ENCODE results near the gene CMTM7.

Gene CMTM7

DNA sequence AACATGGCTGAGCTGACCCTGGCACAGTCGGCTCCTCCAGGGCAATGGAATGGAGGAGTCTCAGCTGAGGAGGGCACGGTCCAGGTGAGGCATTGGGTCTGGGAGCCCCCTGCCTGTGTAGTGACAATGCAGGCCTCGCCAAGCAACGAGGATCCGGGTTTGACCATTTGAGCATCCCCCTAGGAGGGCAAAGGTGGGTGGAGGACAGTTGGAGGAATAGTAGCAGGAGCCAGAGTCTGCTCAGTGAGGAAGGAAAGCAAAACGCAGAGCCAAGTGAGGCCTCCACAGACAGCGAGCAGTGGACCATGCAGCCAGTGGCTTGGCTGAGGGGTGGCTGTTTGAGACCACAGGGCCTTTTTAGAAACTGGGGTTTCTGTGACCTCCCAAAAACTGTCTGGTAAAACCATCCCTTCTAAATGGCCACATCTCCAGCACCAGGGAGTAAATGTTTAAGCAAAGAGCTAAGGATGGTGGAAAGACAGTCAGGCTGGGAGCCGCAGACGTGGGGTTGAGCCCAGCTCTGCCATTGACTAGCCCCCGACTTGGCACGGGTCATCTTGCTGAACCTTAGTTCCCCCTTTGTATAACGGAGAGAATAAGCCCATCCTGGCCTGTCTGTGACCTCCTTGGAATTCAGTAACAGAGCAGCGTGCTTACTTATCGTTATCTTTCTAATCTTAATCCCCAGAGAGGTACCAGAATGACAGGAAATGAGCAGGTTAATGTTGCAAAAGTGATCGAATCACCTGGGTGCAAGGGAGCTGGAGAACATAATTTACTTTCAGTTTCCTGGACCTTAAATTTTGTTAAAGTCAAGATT, 64.2 kb downstream of the CMTM7 start:
- H3K36me3 ChIP-seq (ENCODE audit: low read depth), result no peaks in the 10 kb centered on the region; the same call in 1 of the 2 replicates
- H3K4me3 ChIP-seq (ENCODE audit: severe bottlenecking), result no peak overlapping the region
- DNase-seq (ENCODE audit: low spot score), result no peak
- no peaks in the 10 kb centered on the region for H3K9me3 ChIP-seq (ENCODE audit: severe bottlenecking)
- no peaks in the 10 kb centered on the region for H3K4me1 ChIP-seq (ENCODE audit: insufficient read depth, poor library complexity, severe bottlenecking)
- TF ChIP-seq CTCF (IDR thresholded peaks at IDR 0.05; ENCODE audit: poor library complexity, severe bottlenecking), result no peak
- no peak overlapping the region for H3K27ac ChIP-seq (ENCODE audit: poor library complexity, severe bottlenecking)
- ATAC-seq (ENCODE audit: low read depth), result no peak
- no peaks in the 10 kb centered on the region for H3K27me3 ChIP-seq (ENCODE audit: insufficient read depth, poor library complexity, severe bottlenecking)

DNA sequence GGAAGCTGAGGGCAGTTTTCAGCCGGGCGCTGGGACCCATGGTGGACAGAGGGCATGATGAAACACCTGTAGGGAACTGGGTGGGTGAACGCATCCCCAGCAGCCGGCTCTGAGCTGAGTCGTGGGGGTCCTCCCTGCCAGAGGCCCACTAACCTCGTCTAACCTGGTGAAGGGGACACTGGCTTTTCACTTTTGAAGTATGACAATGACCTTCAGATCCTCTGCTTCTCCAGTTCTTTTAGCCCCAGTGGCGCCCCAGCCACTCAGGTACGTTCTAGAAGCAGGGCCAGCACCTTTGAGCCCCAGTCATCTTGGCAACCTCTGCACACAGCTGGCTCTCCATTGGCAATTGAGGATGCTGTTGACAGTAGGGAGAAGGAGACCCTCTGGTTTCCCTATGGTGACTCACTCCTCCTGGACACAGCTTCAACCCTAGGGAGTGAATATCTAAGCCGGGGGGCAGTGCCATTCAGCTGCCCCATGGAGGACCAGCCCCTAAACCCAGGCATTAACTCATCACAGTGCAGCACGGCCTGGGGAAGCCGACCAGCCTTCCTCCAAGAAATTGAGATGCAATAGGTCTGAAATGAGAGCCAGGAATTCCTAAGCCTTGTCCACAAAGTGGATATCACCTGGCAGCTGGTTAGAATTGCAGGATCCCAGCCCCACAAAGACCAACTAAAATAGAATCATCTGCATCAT, 64.9 kb downstream of the CMTM7 start:
- TF ChIP-seq CTCF (IDR thresholded peaks at IDR 0.05; ENCODE audit: poor library complexity, severe bottlenecking), result no peak
- H3K4me1 ChIP-seq (ENCODE audit: insufficient read depth, poor library complexity, severe bottlenecking), result no peaks in the 10 kb centered on the region
- ATAC-seq (ENCODE audit: low read depth), result no peak

GRCh38 chr3:32457971-32458471, 66.4 kb downstream of the CMTM7 start:
- ATAC-seq (ENCODE audit: low read depth) (no peak), DNase-seq (ENCODE audit: low spot score) (no peak)
- no peak for TF ChIP-seq CTCF (IDR thresholded peaks at IDR 0.05; ENCODE audit: poor library complexity, severe bottlenecking)
- Histone ChIP-seq H3K36me3 (ENCODE audit: low read depth) (no peaks in the 10 kb centered on the region; the same call in 1 of the 2 replicates), H3K4me1 (ENCODE audit: insufficient read depth, poor library complexity, severe bottlenecking) (peaks cover 2% of the 10 kb centered on the region), H3K27ac (ENCODE audit: poor library complexity, severe bottlenecking) (no peak overlapping the region), H3K9me3 (ENCODE audit: severe bottlenecking) (no peaks in the 10 kb centered on the region), H3K4me3 (ENCODE audit: severe bottlenecking) (no peak overlapping the region), H3K27me3 (ENCODE audit: insufficient read depth, poor library complexity, severe bottlenecking) (no peaks in the 10 kb centered on the region)

More for the DNA sequence above, 64.9 kb downstream of the CMTM7 start:
- no peak overlapping the region for H3K27ac ChIP-seq (ENCODE audit: poor library complexity, severe bottlenecking)
- DNase-seq (ENCODE audit: low spot score), result no peak
- H3K9me3 ChIP-seq (ENCODE audit: severe bottlenecking), result no peaks in the 10 kb centered on the region
- H3K4me3 ChIP-seq (ENCODE audit: severe bottlenecking), result no peak overlapping the region
- H3K36me3 ChIP-seq (ENCODE audit: low read depth), result no peaks in the 10 kb centered on the region; the same call in 1 of the 2 replicates
- H3K27me3 ChIP-seq (ENCODE audit: insufficient read depth, poor library complexity, severe bottlenecking), result no peaks in the 10 kb centered on the region

- peaks cover 4% of the 10 kb centered on the region for H3K4me1 ChIP-seq (ENCODE audit: insufficient read depth, poor library complexity, severe bottlenecking)
- TF ChIP-seq CTCF (IDR thresholded peaks at IDR 0.05; ENCODE audit: poor library complexity, severe bottlenecking), result no peak
- no peak overlapping the region for H3K27ac ChIP-seq (ENCODE audit: poor library complexity, severe bottlenecking)
- H3K27me3 ChIP-seq (ENCODE audit: insufficient read depth, poor library complexity, severe bottlenecking), result no peaks in the 10 kb centered on the region
- no peaks in the 10 kb centered on the region for H3K36me3 ChIP-seq (ENCODE audit: low read depth)
- H3K4me3 ChIP-seq (ENCODE audit: severe bottlenecking), result no peak overlapping the region
- no peak for DNase-seq (ENCODE audit: low spot score)
- no peaks in the 10 kb centered on the region for H3K9me3 ChIP-seq (ENCODE audit: severe bottlenecking)
- no peak for ATAC-seq (ENCODE audit: low read depth)
Observed at GRCh38 chr3:32459450-32459849, 67.8 kb downstream of the CMTM7 start.

Measured in RWPE2 (cell line).